GM23338 (cell line): ENCODE data around the gene CIAPIN1. TPM values are rescaled to one million over a fixed set of nuclear protein-coding genes. Genes with fewer than 3 reads are reported as not detected.

Source experiments
- ATAC-seq: fragments of 200-7000 bp; cut with Tn5 transposase; 3 replicates; pipeline ENCODE4 v1.9.1; 2020
- DNase-seq: peaks from one replicate; pipeline ENCODE4 v3.0.0-alpha.2; 2015; ENCODE audit warnings: low spot score
- H2AFZ ChIP-seq: fragments of 200-600 bp; sonication (generic); 2 replicates; pipeline ENCODE4 v1.8.0; 2016; ENCODE audit warnings: antibody characterized with exemption, mild to moderate bottlenecking, moderate library complexity
- H3F3A ChIP-seq: fragments of 200-600 bp; sonication (generic); replicated peaks from 2 replicates; pipeline ENCODE4 v1.8.0; 2017; ENCODE audit warnings: antibody characterized with exemption, mixed run types, low read depth
- H3K27ac ChIP-seq: fragments of 200-600 bp; sonication (generic); 2 replicates; pipeline ENCODE4 v1.6.1; 2016; ENCODE audit warnings: low read depth
- H3K27me3 ChIP-seq: fragments of 200-600 bp; sonication (generic); 2 replicates; pipeline ENCODE4 v1.8.0; 2016; ENCODE audit warnings: mild to moderate bottlenecking, mixed run types, moderate library complexity; ENCODE audit not compliant: insufficient read depth
- H3K36me3 ChIP-seq: fragments of 200-600 bp; sonication (generic); 2 replicates; pipeline ENCODE4 v1.8.0; 2016; ENCODE audit warnings: mild to moderate bottlenecking; ENCODE audit not compliant: insufficient read depth
- H3K4me1 ChIP-seq: fragments of 200-600 bp; sonication (generic); 2 replicates; pipeline ENCODE4 v1.8.0; 2016; ENCODE audit warnings: mild to moderate bottlenecking, moderate library complexity; ENCODE audit not compliant: insufficient read depth
- H3K4me2 ChIP-seq: fragments of 200-600 bp; sonication (generic); 2 replicates; pipeline ENCODE4 v1.7.1; 2017; ENCODE audit warnings: mixed run types
- H3K4me3 ChIP-seq: fragments of 200-600 bp; sonication (generic); 2 replicates; pipeline ENCODE4 v1.6.1; 2016; ENCODE audit warnings: mixed run types
- H3K79me2 ChIP-seq: fragments of 200-600 bp; sonication (generic); replicated peaks from 2 replicates; pipeline ENCODE4 v1.8.0; 2017; ENCODE audit warnings: mild to moderate bottlenecking; ENCODE audit not compliant: insufficient read depth
- H3K9me2 ChIP-seq: fragments of 200-600 bp; sonication (generic); 2 replicates; pipeline ENCODE4 v1.8.0; 2017; ENCODE audit not compliant: insufficient read depth
- H4K20me1 ChIP-seq: fragments of 200-600 bp; sonication (generic); replicated peaks from 2 replicates; pipeline ENCODE4 v1.8.0; 2017; ENCODE audit warnings: mild to moderate bottlenecking; ENCODE audit not compliant: insufficient read depth
- H3K27ac Mint-ChIP-seq: 2 replicates; pipeline ENCODE4 v1.8.0; 2020; ENCODE audit warnings: inconsistent platforms, mild to moderate bottlenecking, moderate library complexity, mixed read lengths
- H3K27me3 Mint-ChIP-seq: 3 replicates; pipeline ENCODE4 v1.8.0; 2022; ENCODE audit warnings: low read depth, mild to moderate bottlenecking, moderate library complexity, mixed read lengths, inconsistent platforms; ENCODE audit not compliant: insufficient read depth, poor library complexity
- H3K36me3 Mint-ChIP-seq: 3 replicates; pipeline ENCODE4 v1.8.0; 2021; ENCODE audit warnings: low read depth, mild to moderate bottlenecking, inconsistent platforms, moderate library complexity, mixed read lengths
- H3K4me1 Mint-ChIP-seq: 3 replicates; pipeline ENCODE4 v1.8.0; 2020; ENCODE audit warnings: mild to moderate bottlenecking, inconsistent platforms, mixed read lengths
- H3K4me3 Mint-ChIP-seq: 3 replicates; pipeline ENCODE4 v1.8.0; 2021; ENCODE audit warnings: moderate library complexity, mild to moderate bottlenecking, inconsistent platforms, mixed read lengths
- H3K9me3 Mint-ChIP-seq: 3 replicates; pipeline ENCODE4 v1.8.0; 2020; ENCODE audit warnings: moderate library complexity, mild to moderate bottlenecking, inconsistent platforms, mixed read lengths
- CREB1 ChIP-seq: fragments of 250-450 bp; sonication (Bioruptor Pico); IDR thresholded peaks from 2 replicates; pipeline ENCODE4 v1.5.0; 2020; ENCODE audit warnings: low read depth, mild to moderate bottlenecking, moderate library complexity
- CTCF ChIP-seq, 2 experiments: fragments of 200-600 bp in 1 of 2; sonication (generic) in 1 of 2; conservative IDR thresholded peaks; 2 replicates each; pipeline versions ENCODE4 v1.5.1 to v1.6.1; 2016 to 2017; ENCODE audit warnings: antibody characterized with exemption in 2 of 2, low read depth in 2 of 2, mild to moderate bottlenecking in 2 of 2, moderate library complexity in 1 of 2
- EZH2phosphoT487 ChIP-seq: fragments of 200-600 bp; sonication (generic); IDR thresholded peaks from one replicate; pipeline ENCODE4 v1.8.1; 2018; ENCODE audit warnings: antibody characterized with exemption; ENCODE audit not compliant: unreplicated experiment
- JUNB ChIP-seq: IDR thresholded peaks from one replicate; pipeline ENCODE4 v1.6.1; 2016; ENCODE audit warnings: antibody characterized with exemption; ENCODE audit not compliant: unreplicated experiment
- POLR2AphosphoS5 ChIP-seq: IDR thresholded peaks from 2 replicates; pipeline ENCODE4 v1.6.1; 2016; ENCODE audit warnings: antibody characterized with exemption, low read depth
- REST ChIP-seq: IDR thresholded peaks from one replicate; pipeline ENCODE4 v1.6.1; 2018; ENCODE audit warnings: antibody characterized with exemption; ENCODE audit not compliant: unreplicated experiment
- ZNF331 ChIP-seq: fragments of 250-450 bp; sonication (Bioruptor Pico); IDR thresholded peaks from 2 replicates; pipeline ENCODE4 v1.5.0; 2020; ENCODE audit warnings: low read depth, mild to moderate bottlenecking, moderate library complexity
- polyA plus RNA-seq: library from polyadenylated mRNA; unstranded; fragments of >200 nt; fragmentation: Nextera tagmentation; extraction: Ambion mirVana; gene quantifications from 2 replicates; pipeline ENCODE4 v1.2.1, GENCODE V29; 2016
- total RNA-seq: library from RNA; depleted of rRNA; stranded (reverse); fragments of >200 nt; shearing (Covaris generic); gene quantifications from 2 replicates; pipeline ENCODE4 v1.2.3, GENCODE V29; 2014

Gene CIAPIN1
- total and polyA plus RNA-seq, 2 experiments from 2014 or later, result 36.5 to 75.4 TPM

- Histone ChIP-seq H2AFZ (no peak overlapping the region), H3K4me1 (no peaks in the 10 kb centered on the region; the same call in 1 of the 2 replicates), H3K36me3 (no peaks in the 10 kb centered on the region), H3K79me2 (no peaks in the 10 kb centered on the region), H3K9me2 (0 out of 2 replicates have a peak, but pooled peaks cover 2% of the 10 kb centered on the region), H3F3A (peaks cover under 1% of the 10 kb centered on the region; the same call in 1 of the 2 replicates), H3K27me3 (no peaks in the 10 kb centered on the region), H4K20me1 (no peaks in the 10 kb centered on the region), H3K4me2 (no peak overlapping the region), H3K27ac (no peak overlapping the region), H3K4me3 (no peak overlapping the region)
- H3K4me3 Mint-ChIP-seq, result no peak overlapping the region
- peaks cover 18% of the 10 kb centered on the region for H3K4me1 Mint-ChIP-seq
- ATAC-seq, result no peak
- H3K9me3 Mint-ChIP-seq, result no peaks in the 10 kb centered on the region
- peaks cover 10% of the 10 kb centered on the region for H3K27me3 Mint-ChIP-seq
- TF ChIP-seq CREB1 (CRISPR knock-in tag) (no peak), ZNF331 (no peak), EZH2phosphoT487 (no peak)
- no peak for DNase-seq
- H3K36me3 Mint-ChIP-seq, result no peaks in the 10 kb centered on the region
- no peak overlapping the region for H3K27ac Mint-ChIP-seq
Observed at GRCh38 chr16:57412584-57412983, 34.6 kb downstream of the CIAPIN1 start.

GRCh38 chr16:57411362-57411976, 35.7 kb downstream of the CIAPIN1 start:
- Histone ChIP-seq H3K4me2 (no peak overlapping the region), H3K27me3 (no peaks in the 10 kb centered on the region), H4K20me1 (no peaks in the 10 kb centered on the region), H3K4me3 (no peak overlapping the region), H2AFZ (no peak overlapping the region), H3K36me3 (no peaks in the 10 kb centered on the region), H3K27ac (no peak overlapping the region), H3K79me2 (no peaks in the 10 kb centered on the region), H3K9me2 (0 out of 2 replicates have a peak, but pooled peaks cover 4% of the 10 kb centered on the region), H3K4me1 (no peaks in the 10 kb centered on the region; the same call in 1 of the 2 replicates), H3F3A (no peaks in the 10 kb centered on the region)
- DNase-seq (no peak), ATAC-seq (no peak)
- Mint-ChIP-seq H3K4me1 (peaks cover 10% of the 10 kb centered on the region; the same call in 2 of the 3 replicates), H3K36me3 (no peaks in the 10 kb centered on the region), H3K9me3 (no peaks in the 10 kb centered on the region), H3K4me3 (no peak overlapping the region), H3K27me3 (peaks cover 2% of the 10 kb centered on the region), H3K27ac (no peak overlapping the region)
- TF ChIP-seq ZNF331 (no peak), CTCF (conservative IDR thresholded peaks at IDR 0.05; ENCODE audit: low read depth in 2 of 2) (peak in 1 of 2 experiments; percentile 18; a peak in 1 of 4 replicates), REST (no peak), POLR2AphosphoS5 (no peak), CREB1 (CRISPR knock-in tag) (no peak), JUNB (no peak)
